GM12878 (cell line): ENCODE results near the gene SUSD2. TPM values are rescaled to one million over a fixed set of nuclear protein-coding genes. Genes with fewer than 3 reads are reported as not detected.

ENCODE experiments used
- ATAC-seq: fragments of 200-7000 bp; cut with Tn5 transposase; 3 replicates; pipeline ENCODE4 v1.9.1; 2020; ENCODE audit warnings: mild to moderate bottlenecking, moderate library complexity
- BruUV-seq: library from RNA; stranded (reverse); fragments of 400-500 nt; replicated peaks from 2 replicates; lab custom pipeline; 2021; lab: Mats Ljungman, UMichigan
- CTCF ChIA-PET: fragments of 300-600 bp; sonication (Branson Sonifier 250); formaldehyde crosslinking; extraction: SDS; loops from one replicate; lab custom pipeline; 2021; ENCODE audit warnings: inconsistent platforms; lab: Yijun Ruan, JAX
- POLR2A ChIA-PET: fragments of 350-600 bp; formaldehyde crosslinking; extraction: SDS; loops from one replicate; lab custom pipeline; 2021; ENCODE audit warnings: inconsistent platforms; lab: Charles Lee
- RAD21 ChIA-PET: fragments of 300-600 bp; sonication (Branson Sonifier 250); formaldehyde crosslinking; loops from one replicate; lab custom pipeline; 2023; ENCODE audit warnings: antibody characterized with exemption; ENCODE audit not compliant: unreplicated experiment; lab: Charles Lee
- SMC1A ChIA-PET: fragments of 300-600 bp; sonication (Branson Sonifier 250); formaldehyde crosslinking; loops from one replicate; lab custom pipeline; 2023; ENCODE audit not compliant: unreplicated experiment, uncharacterized antibody; lab: Charles Lee
- DNase-seq: peaks from one replicate; pipeline ENCODE4 v3.0.0-alpha.2; 2011; ENCODE audit warnings: low read depth, low spot score
- FAIRE-seq: peaks from 3 replicates; lab custom pipeline; 2011; peaks lifted over from hg19 to GRCh38; lab: Jason Lieb, UNC
- H2AFZ ChIP-seq: 2 replicates; pipeline ENCODE4 v1.6.0; 2011; ENCODE audit warnings: low read depth, low read length, control low read depth; ENCODE audit not compliant: control insufficient read depth
- H3K27ac ChIP-seq: 2 replicates; pipeline ENCODE4 v1.5.1; 2011; ENCODE audit warnings: control low read depth; ENCODE audit not compliant: control insufficient read depth, insufficient read depth
- H3K27me3 ChIP-seq, 2 experiments: replicated peaks in 1 of 2; 2 replicates each; pipeline versions ENCODE4 v1.6.0 to v1.6.1; 2011; ENCODE audit warnings: low read length in 1 of 2; ENCODE audit not compliant: control insufficient read depth in 2 of 2, insufficient read depth in 2 of 2
- H3K36me3 ChIP-seq, 2 experiments: 2 replicates each; pipeline ENCODE4 v1.5.1; 2011; ENCODE audit warnings: low read length in 1 of 2; ENCODE audit not compliant: control insufficient read depth in 2 of 2, insufficient read depth in 2 of 2
- H3K4me1 ChIP-seq: 2 replicates; pipeline ENCODE4 v1.6.1; 2011; ENCODE audit warnings: mild to moderate bottlenecking, low read length, moderate library complexity, mixed read lengths; ENCODE audit not compliant: control insufficient read depth, insufficient read depth
- H3K4me2 ChIP-seq: 2 replicates; pipeline ENCODE4 v1.6.0; 2011; ENCODE audit warnings: control low read depth; ENCODE audit not compliant: control insufficient read depth, insufficient read depth
- H3K4me3 ChIP-seq: fragments of 200-600 bp; sonication (generic); 2 replicates; pipeline ENCODE4 v1.5.1; 2016
- H3K79me2 ChIP-seq: 2 replicates; pipeline ENCODE4 v1.6.0; 2011; ENCODE audit warnings: low read length; ENCODE audit not compliant: control insufficient read depth, insufficient read depth
- H3K9ac ChIP-seq: 2 replicates; pipeline ENCODE4 v1.8.0; 2011; ENCODE audit warnings: low read length, control low read depth, mixed read lengths; ENCODE audit not compliant: control insufficient read depth, insufficient read depth
- H3K9me3 ChIP-seq: replicated peaks from 3 replicates; pipeline ENCODE4 v1.5.1; 2011; ENCODE audit warnings: mild to moderate bottlenecking, low read length; ENCODE audit not compliant: control insufficient read depth, insufficient read depth
- H4K20me1 ChIP-seq: 2 replicates; pipeline ENCODE4 v1.6.0; 2011; ENCODE audit not compliant: control insufficient read depth, insufficient read depth
- CTCF ChIP-seq, 3 experiments: IDR thresholded peaks in 2 of 3; conservative IDR thresholded peaks in 1 of 3; 2 replicates each; pipeline ENCODE4 v1.5.1; 2011; ENCODE audit warnings: low read depth in 3 of 3, low read length in 3 of 3, mild to moderate bottlenecking in 3 of 3, control low read depth in 2 of 3, moderate library complexity in 2 of 3, inconsistent platforms in 1 of 3, mixed read lengths in 1 of 3; ENCODE audit not compliant: control insufficient read depth in 2 of 3, insufficient read depth in 1 of 3; ENCODE audit errors: extremely low read depth in 1 of 3
- KAT2A ChIP-seq: conservative IDR thresholded peaks from 2 replicates; pipeline ENCODE4 v1.6.1; 2011; ENCODE audit warnings: low read depth, low read length; ENCODE audit not compliant: control insufficient read depth
- NR2C2 ChIP-seq: IDR thresholded peaks from 2 replicates; pipeline ENCODE4 v1.6.1; 2011; ENCODE audit warnings: borderline replicate concordance, low read depth; ENCODE audit not compliant: control insufficient read depth, insufficient read length
- SIN3A ChIP-seq: IDR thresholded peaks from 2 replicates; pipeline ENCODE4 v1.6.1; 2012; ENCODE audit warnings: low read depth, low read length, improper control_type of control experiment
- STAT1 ChIP-seq: fragments of 450-650 bp; conservative IDR thresholded peaks from 2 replicates; pipeline ENCODE4 v1.6.1; 2014; ENCODE audit warnings: antibody characterized with exemption, mild to moderate bottlenecking
- WGBS: methylation state at CpG from one replicate; pipeline ENCODE4 v1.1.6; 2016; ENCODE audit warnings: low lambda C conversion rate; ENCODE audit not compliant: insufficient replicate concordance, insufficient coverage; ENCODE audit errors: missing lambda C conversion rate; 5-methylcytosine and 5-hydroxymethylcytosine counted together
- in situ Hi-C: fragments of 300-500 bp; cut with MboI; formaldehyde crosslinking; loops from 9 replicates; pipeline ENCODE4 v1.14.3; 2018; ENCODE audit warnings: mixed read lengths
- intact Hi-C: fragments of 100-400 bp; cut with micrococcal nuclease; formaldehyde crosslinking; loops from one replicate; pipeline ENCODE4 v1.14.2; 2022; ENCODE audit not compliant: unreplicated experiment
- polyA plus RNA-seq, 11 experiments: library from polyadenylated mRNA; depleted of rRNA in 4 of 11; unstranded in 6 of 11; stranded (reverse) in 5 of 11; fragments of >200 nt; fragmentation: Nextera tagmentation in 4 of 11; fragmentation: Illumina TruSeq in 1 of 11; extraction: Ambion mirVana in 4 of 11; extraction: Trizol in 1 of 11; gene quantifications; 1 replicate in 1 of 11; 2 replicates in 10 of 11; pipeline versions ENCODE4 v1.2.1 to v1.2.3, GENCODE V29; 2011 to 2016; ENCODE audit warnings: inconsistent platforms in 2 of 11, missing spikeins in 2 of 11, low read depth in 1 of 11
- total RNA-seq, 4 experiments: library from RNA; depleted of rRNA in 3 of 4; stranded (reverse); fragments of >200 nt in 3 of 4; fragmentation: Illumina TruSeq in 1 of 4; extraction: Trizol in 1 of 4; gene quantifications; 2 replicates each; pipeline versions ENCODE4 v1.2.1 to v1.2.3, GENCODE V29; 2013 to 2021

SUSD2 gene
- total and polyA plus RNA-seq, 10 of the 15 experiments (the other 5 are each of a cell fraction or from before 2014, with no cell fraction given): 0.04 to 0.31 (median 0.11) TPM; not detected in 5

- Histone ChIP-seq H4K20me1 (no peaks in the 10 kb centered on the region), H3K9ac (no peak overlapping the region), H3K4me1 (peaks cover 23% of the 10 kb centered on the region), H3K36me3 (peaks cover 17 to 24% of the 10 kb centered on the region in 2 experiments), H2AFZ (no peak overlapping the region), H3K9me3 (no peaks in the 10 kb centered on the region), H3K79me2 (peaks cover 6% of the 10 kb centered on the region)
- no TSS peak for BruUV-seq
- RAD21 ChIA-PET: no interaction called here
- no peak for FAIRE-seq
- TF ChIP-seq SIN3A: no peak
- no peak for TF ChIP-seq KAT2A
- TF ChIP-seq NR2C2: no peak
- no peak for TF ChIP-seq STAT1
- TF ChIP-seq, all 136 proteins: peak for 0
- H3K27me3 ChIP-seq: no peaks in the 10 kb centered on the region
- POLR2A ChIA-PET: no interaction called here
- H3K27ac ChIP-seq: no peak overlapping the region
- ATAC-seq (no peak), DNase-seq (no peak)
- no peak overlapping the region for H3K4me2 ChIP-seq
- SMC1A ChIA-PET: interaction anchor here (1.2 kb wide), 1 partner anchor 14 kb away, joined by 3 read pairs; no protein-coding TSS in a partner anchor
- WGBS: 72% methylated on average over 6 of the region's 7 CpGs
- intact Hi-C loops (no loop called here), in situ Hi-C loops (no loop called here)
- H3K4me3 ChIP-seq: no peak overlapping the region
- CTCF ChIA-PET: no interaction called here
Observed at GRCh38 chr22:24161485-24161884, 19.8 kb upstream of the SUSD2 start.

GRCh38 chr22:24161909-24162308, 19.4 kb upstream of the SUSD2 start:
- Histone ChIP-seq H3K27ac (no peak overlapping the region), H3K27me3 (no peaks in the 10 kb centered on the region), H3K36me3 (peaks cover 17 to 28% of the 10 kb centered on the region in 2 experiments), H3K79me2 (peaks cover 6% of the 10 kb centered on the region), H2AFZ (no peak overlapping the region), H4K20me1 (no peaks in the 10 kb centered on the region), H3K9ac (no peak overlapping the region), H3K4me3 (no peak overlapping the region), H3K9me3 (no peaks in the 10 kb centered on the region), H3K4me1 (peaks cover 23% of the 10 kb centered on the region), H3K4me2 (no peak overlapping the region)
- in situ Hi-C loops (no loop called here), intact Hi-C loops (no loop called here)
- DNase-seq (no peak), FAIRE-seq (no peak), ATAC-seq (no peak)
- ChIA-PET SMC1A (no interaction called here), RAD21 (no interaction called here), POLR2A (no interaction called here), CTCF (no interaction called here)
- 54% methylated on average over 6 of the region's 6 CpGs for WGBS
- peak in 1 of 3 experiments; percentile 20; a peak in 1 of 6 replicates for TF ChIP-seq CTCF (IDR thresholded peaks at IDR 0.05 in 2 of 3, conservative IDR thresholded peaks at IDR 0.05 in 1 of 3; ENCODE audit: control insufficient read depth in 2 of 3, extremely low read depth in 1 of 3, insufficient read depth in 1 of 3, low read depth in 3 of 3, low read length in 3 of 3)
- no peak for TF ChIP-seq SIN3A
- no TSS peak for BruUV-seq
